CD4-positive, alpha-beta T cell treated with Interleukin-4 for 1 hour (primary cell): ENCODE measurements around the gene LZTFL1.

ENCODE experiments used
- DNase-seq, 2 donors: peaks; one replicate each; pipeline ENCODE4 v3.0.0-alpha.2; 2020 to 2022

The LZTFL1 gene

GRCh38 chr3:45841757-45842491 is at the start of gene LZTFL1:
TSS of gene LZTFL1 (minus strand) at chr3:45842119. CDS start at chr3:45841991, 128 bp downstream.
- DNase-seq = peak; percentile 94 to 95

- no peak for DNase-seq
Measured at GRCh38 chr3:45890405-45890804, 48.5 kb upstream of the LZTFL1 start.

DNA sequence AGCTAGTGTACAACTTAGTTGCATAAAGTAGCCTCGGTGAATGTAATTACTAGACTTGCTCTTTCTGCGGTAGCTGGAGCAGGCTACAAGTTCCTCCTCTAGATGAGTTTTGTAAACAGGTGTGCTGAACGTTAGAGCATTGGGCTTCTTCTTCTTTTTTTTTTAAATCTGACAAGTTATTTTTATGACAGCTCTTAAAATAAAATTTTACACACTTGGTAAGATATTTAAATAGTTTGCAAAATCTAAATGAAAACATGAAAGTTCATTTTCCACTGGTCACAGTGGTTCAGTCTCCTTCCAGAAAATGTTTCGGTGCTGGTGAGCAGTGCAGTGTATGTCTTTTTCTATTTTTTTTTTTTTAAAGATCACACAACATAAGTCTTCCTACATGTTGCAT is 47.4 kb upstream of the LZTFL1 start:
- no peak for DNase-seq

DNA sequence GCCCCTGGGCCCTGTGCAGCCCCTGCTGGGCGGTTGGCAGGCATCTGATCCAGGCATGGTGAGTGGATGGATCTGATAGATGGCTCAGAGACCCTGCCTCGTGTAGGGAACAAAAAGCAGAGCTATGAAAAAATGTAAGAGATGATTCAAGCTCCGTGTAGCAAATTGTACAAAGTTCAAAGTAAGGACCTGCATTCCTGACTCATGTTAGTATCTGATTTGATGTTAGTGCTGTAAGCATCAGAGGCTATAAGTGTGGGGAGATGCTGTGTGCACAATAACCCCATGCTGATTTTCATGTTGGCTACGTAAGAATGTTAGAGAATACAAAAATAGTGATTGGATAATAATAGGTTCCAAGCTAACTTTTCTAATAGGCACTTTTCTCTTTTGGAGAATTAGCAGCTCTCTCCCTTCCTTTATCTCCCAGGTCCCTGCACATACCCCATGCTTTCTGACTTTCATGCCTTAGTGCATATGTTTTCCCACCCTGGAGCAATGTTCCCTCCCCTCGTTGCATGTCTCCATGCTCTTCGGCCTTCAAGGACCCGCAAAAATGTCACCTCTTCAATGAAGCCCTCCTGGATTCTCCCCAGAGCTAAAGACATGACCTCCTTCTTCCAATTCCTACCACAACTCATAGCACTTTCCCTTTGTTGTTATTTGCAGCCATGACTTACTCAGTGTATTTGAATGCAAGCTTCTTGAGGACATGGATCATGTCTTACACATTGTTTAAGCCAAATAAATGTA is 46.0 kb upstream of the LZTFL1 start:
- DNase-seq = no peak

DNA sequence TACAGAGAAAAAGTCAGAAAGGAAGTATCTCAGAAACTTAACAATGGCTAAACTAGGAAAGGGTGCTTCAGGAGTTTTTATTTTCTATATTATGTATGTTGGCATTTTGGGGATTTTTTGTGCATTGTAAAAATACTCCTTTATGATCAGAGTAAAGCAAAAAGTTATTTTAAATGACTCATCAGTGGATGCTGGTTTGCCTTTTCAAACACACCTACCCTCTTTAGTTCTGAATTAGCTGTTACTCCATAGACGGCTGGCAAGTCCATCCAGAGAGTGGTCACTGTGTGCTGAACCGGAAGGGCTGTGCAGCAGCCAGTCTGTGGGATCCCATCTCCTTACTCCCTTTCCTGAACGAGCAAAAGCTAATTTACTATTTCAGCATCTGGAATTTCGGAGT is 45.4 kb upstream of the LZTFL1 start:
- no peak for DNase-seq

- DNase-seq = peak in 1 of 2 donors; percentile 30
Measured at GRCh38 chr3:45885979-45886705, 44.2 kb upstream of the LZTFL1 start, which contains the start of gene CCR9. TSS of gene CCR9 (plus strand) at chr3:45886543. CDS start at chr3:45894934, 8,391 bp downstream.

GRCh38 chr3:45884368-45885201 is 42.7 kb upstream of the LZTFL1 start:
- DNase-seq = no peak

DNA sequence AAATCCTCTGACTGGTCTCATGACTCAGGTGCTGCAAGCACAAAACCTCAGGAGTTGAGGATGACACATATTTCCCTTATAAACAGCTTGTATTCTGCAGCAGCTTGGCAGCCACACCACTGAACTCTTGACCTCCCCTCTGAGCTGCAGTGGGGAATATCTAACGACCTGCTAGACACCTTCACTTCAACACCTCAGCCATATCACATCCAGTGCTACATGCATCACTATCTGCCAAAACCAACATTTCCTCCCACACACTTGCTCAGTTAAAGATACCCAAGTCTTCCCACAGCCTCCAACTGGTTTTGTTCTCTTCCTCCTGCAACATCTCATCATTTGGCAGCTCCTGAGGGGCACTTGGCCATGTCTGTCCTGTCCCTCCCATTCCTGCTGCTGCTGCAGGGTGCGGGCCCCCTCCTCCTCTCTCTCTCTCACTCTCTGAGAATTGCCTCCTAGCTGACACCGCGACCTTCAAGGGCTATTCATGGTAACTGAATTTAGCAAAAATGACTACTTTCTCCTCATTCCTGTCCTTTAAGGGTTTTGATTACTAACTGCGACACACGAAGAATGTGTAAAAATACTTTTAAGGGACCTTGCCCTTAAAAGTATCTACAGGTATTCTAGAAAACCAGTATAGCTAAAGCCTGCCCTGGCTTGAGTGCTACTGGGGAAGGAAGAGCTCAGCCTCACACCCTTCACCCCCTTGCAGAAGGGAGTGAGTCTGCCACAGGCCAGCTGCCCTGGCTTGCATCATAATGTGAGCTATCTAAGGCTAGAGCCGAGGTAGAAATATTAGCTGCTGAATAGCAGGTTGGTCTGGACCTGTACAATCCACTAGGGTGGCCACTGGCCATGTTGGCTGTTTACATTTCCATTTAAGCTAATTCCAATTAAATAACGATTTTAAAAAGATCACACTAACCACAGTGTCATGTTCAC is 39.4 kb upstream of the LZTFL1 start:
- peak; percentile 36 to 48 for DNase-seq

GRCh38 chr3:45880725-45881077 is 38.8 kb upstream of the LZTFL1 start:
- DNase-seq = no peak

DNA sequence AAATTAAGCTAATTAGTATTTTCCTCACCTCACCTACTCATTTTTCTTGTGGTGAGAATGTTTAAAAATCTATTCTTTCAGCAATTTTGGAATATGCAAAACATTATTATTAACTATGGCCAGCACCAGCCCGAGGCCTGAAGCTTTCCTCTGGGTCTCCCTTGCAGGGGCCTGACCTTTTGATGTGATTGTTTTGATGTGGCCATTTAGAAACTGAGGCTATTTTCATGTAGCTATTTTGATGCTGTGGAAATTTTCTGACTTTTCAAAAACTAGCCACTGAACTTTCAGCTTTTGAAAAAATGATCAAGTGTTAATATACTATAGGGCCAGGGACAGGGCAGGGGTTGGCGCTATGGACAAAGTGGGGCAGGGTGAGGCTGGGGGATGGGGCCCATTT is 36.2 kb upstream of the LZTFL1 start:
- DNase-seq = no peak

GRCh38 chr3:45874677-45875346 is 32.9 kb upstream of the LZTFL1 start:
- DNase-seq = no peak

DNA sequence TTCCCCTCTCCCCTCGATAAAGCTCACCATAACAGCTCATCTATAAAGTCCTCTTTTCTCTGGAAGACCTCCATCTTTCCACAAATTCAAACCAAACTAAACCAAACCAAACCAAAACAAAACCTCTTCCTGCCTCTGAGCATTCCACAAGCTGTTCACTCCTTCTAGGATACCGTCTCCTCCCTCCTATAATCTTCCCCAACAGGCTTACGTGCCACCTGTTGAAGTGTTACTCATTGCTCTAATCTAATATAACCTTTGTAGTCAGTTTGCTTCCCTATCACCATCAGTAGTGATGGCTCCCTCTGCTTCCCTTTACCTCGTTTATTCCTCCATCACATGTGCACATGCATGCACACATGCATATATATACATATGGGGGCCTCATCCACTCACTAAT is 31.7 kb upstream of the LZTFL1 start:
- no peak for DNase-seq

DNA sequence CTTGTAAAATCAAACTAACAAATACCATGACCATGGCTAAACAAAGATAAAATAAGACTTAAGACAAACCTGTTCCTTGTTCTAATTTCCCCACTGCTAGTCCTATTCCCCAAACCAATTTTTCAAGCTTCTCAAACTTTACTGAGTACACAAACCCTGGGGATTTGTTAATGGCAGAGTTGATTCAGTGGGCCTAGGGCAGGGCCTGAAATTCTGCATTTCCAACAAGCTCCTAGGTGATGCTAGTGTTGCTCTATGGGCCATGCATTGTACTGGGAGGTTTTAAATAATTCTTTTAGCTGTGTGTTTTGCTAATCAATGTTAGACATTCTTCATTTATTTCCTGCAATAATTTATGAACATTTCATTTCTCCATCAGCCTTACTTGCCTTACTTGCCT is 31.1 kb upstream of the LZTFL1 start:
- no peak for DNase-seq

DNA sequence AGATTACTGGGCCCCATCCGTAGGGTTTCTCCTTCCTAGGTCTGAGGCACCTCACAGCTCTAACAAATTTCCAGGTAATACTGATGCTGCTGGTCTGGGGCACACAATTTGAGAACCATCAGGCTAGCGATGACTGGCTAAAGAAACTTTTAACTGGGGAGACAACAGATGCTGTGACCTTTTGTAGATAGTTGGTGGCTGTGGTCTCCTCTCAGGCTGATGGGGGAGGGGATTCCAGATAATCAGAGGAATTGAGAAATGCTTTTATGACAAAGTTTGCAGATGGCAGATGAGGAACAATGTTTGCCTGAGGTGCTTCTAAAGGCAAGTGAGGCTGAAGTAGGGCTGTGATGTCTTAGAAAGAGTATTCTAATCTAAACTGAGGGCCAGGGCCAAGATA is 30.6 kb upstream of the LZTFL1 start:
- no peak for DNase-seq

- DNase-seq = no peak
Measured at GRCh38 chr3:45871780-45872179, 29.9 kb upstream of the LZTFL1 start.

- DNase-seq = peak; percentile 70 to 80
Measured at GRCh38 chr3:45870099-45870498, 28.2 kb upstream of the LZTFL1 start.

GRCh38 chr3:45869638-45870037 is 27.7 kb upstream of the LZTFL1 start:
- DNase-seq = no peak

- DNase-seq = no peak
Measured at GRCh38 chr3:45868650-45869049, 26.7 kb upstream of the LZTFL1 start.

GRCh38 chr3:45868213-45868612 is 26.3 kb upstream of the LZTFL1 start:
- DNase-seq = no peak

DNA sequence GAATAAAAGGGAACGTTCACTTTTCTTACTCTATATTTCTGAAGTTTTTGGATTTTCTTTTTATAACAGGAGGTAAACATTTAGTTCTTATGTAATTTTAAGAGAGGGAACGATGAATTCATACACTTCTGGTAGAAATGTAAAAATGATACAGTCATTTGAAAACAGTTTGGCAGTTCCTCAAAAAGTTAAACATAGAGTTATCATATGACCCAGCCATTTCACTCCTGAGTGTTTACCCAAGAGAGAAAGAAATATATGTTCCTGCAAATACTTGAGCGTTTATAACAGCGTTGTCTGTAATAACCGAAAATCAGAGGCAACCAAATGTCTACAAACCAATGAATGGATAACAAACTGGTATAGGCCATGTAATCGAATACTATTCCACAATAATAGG is 23.6 kb upstream of the LZTFL1 start:
- no peak for DNase-seq
